HepG2 (cell line): ENCODE results near the gene ARMH1. TPM values are rescaled to one million over a fixed set of nuclear protein-coding genes. Genes with fewer than 3 reads are reported as not detected.
A peak's percentile ranks its signal among the peaks of the same experiment; 100 is the strongest.

Experiments used
- BORCS8-MEF2B ChIP-seq: sonication (generic); formaldehyde crosslinking; IDR thresholded peaks from 2 replicates; pipeline ENCODE4 v1.8.0; 2022; ENCODE audit warnings: mild to moderate bottlenecking, missing genetic modification reagents
- EEA1 ChIP-seq: sonication (generic); formaldehyde crosslinking; IDR thresholded peaks from 2 replicates; pipeline ENCODE4 v1.5.1; 2020; ENCODE audit warnings: mild to moderate bottlenecking, missing genetic modification reagents, borderline replicate concordance
- HNF4A ChIP-seq: sonication (generic); formaldehyde crosslinking; IDR thresholded peaks from 2 replicates; pipeline ENCODE4 v1.4.0; 2020; ENCODE audit warnings: missing genetic modification reagents
- NFE2L1 ChIP-seq: sonication (generic); formaldehyde crosslinking; IDR thresholded peaks from 2 replicates; pipeline ENCODE4 v1.4.0; 2020; ENCODE audit warnings: missing genetic modification reagents, mild to moderate bottlenecking, borderline replicate concordance
- PITX1 ChIP-seq: sonication (generic); formaldehyde crosslinking; IDR thresholded peaks from 2 replicates; pipeline ENCODE4 v1.5.1; 2020; ENCODE audit warnings: mild to moderate bottlenecking, missing genetic modification reagents
- SAP130 ChIP-seq: IDR thresholded peaks from 2 replicates; pipeline ENCODE4 v1.6.1; 2016; ENCODE audit warnings: low read depth
- TARDBP ChIP-seq: sonication (generic); formaldehyde crosslinking; IDR thresholded peaks from 2 replicates; pipeline ENCODE4 v1.8.0; 2022; ENCODE audit warnings: mild to moderate bottlenecking, missing genetic modification reagents
- ZFX ChIP-seq: sonication (generic); formaldehyde crosslinking; IDR thresholded peaks from 2 replicates; pipeline ENCODE4 v1.4.0; 2020; ENCODE audit warnings: mild to moderate bottlenecking, low read depth, missing genetic modification reagents, moderate library complexity
- ZMYM3 ChIP-seq: sonication (generic); formaldehyde crosslinking; IDR thresholded peaks from 2 replicates; pipeline ENCODE4 v1.5.1; 2020; ENCODE audit warnings: mild to moderate bottlenecking, missing genetic modification reagents
- ZNF33A ChIP-seq: sonication (generic); formaldehyde crosslinking; IDR thresholded peaks from 2 replicates; pipeline ENCODE4 v1.5.1; 2020; ENCODE audit warnings: missing genetic modification reagents, mild to moderate bottlenecking, moderate library complexity, borderline replicate concordance
- ZNF549 ChIP-seq: sonication (generic); formaldehyde crosslinking; IDR thresholded peaks from 2 replicates; pipeline ENCODE4 v1.5.0; 2020; ENCODE audit warnings: missing genetic modification reagents
- polyA plus RNA-seq, 8 experiments: library from polyadenylated mRNA; depleted of rRNA in 3 of 8; stranded (reverse) in 7 of 8; unstranded in 1 of 8; fragments of >200 nt; fragmentation: Illumina TruSeq in 4 of 8; extraction: Trizol in 4 of 8; gene quantifications; 2 replicates each; pipeline versions ENCODE4 v1.2.1 to v1.2.3, GENCODE V29; 2011 to 2016; ENCODE audit warnings: low read depth in 4 of 8, missing spikeins in 1 of 8, mixed read lengths in 1 of 8; ENCODE audit not compliant: insufficient read depth in 1 of 8
- total RNA-seq, 5 experiments: library from RNA; depleted of rRNA; stranded (reverse); fragments of >200 nt; fragmentation: Illumina TruSeq; extraction: Trizol; gene quantifications; 2 replicates each; pipeline ENCODE4 v1.2.3, GENCODE V29; 2016; ENCODE audit warnings: low read depth in 1 of 5
- TF ChIP-seq, protein P1 (sequence below): sonication (generic); formaldehyde crosslinking; IDR thresholded peaks from 2 replicates; pipeline ENCODE4 v1.8.1; 2022; ENCODE audit warnings: low read depth, mild to moderate bottlenecking, missing genetic modification reagents
- TF ChIP-seq, protein P2 (sequence below): sonication (generic); formaldehyde crosslinking; IDR thresholded peaks from 2 replicates; pipeline ENCODE4 v1.9.0; 2021; ENCODE audit warnings: missing genetic modification reagents, mild to moderate bottlenecking, borderline replicate concordance
- TF ChIP-seq, protein P3 (sequence below): sonication (generic); formaldehyde crosslinking; IDR thresholded peaks from 2 replicates; pipeline ENCODE4 v1.4.0; 2020; ENCODE audit warnings: low read depth, mild to moderate bottlenecking, missing genetic modification reagents
- TF ChIP-seq, protein P4 (sequence below): sonication (generic); formaldehyde crosslinking; IDR thresholded peaks from 2 replicates; pipeline ENCODE4 v1.4.0; 2020; ENCODE audit warnings: missing genetic modification reagents, borderline replicate concordance
- TF ChIP-seq, protein P5 (sequence below), 2 experiments: sonication (generic) in 1 of 2; formaldehyde crosslinking in 1 of 2; IDR thresholded peaks; 2 replicates each; pipeline versions ENCODE4 v1.6.1 to v1.9.0; 2014 to 2022; ENCODE audit warnings: antibody characterized with exemption in 1 of 2, borderline replicate concordance in 1 of 2, inconsistent platforms in 1 of 2, low read depth in 1 of 2, missing genetic modification reagents in 1 of 2

ARMH1 gene
- total and polyA plus RNA-seq, 2 of the 13 experiments (the other 11 are each of a cell fraction or from before 2014, with no cell fraction given), result 0.69 TPM; not detected in 1

DNA sequence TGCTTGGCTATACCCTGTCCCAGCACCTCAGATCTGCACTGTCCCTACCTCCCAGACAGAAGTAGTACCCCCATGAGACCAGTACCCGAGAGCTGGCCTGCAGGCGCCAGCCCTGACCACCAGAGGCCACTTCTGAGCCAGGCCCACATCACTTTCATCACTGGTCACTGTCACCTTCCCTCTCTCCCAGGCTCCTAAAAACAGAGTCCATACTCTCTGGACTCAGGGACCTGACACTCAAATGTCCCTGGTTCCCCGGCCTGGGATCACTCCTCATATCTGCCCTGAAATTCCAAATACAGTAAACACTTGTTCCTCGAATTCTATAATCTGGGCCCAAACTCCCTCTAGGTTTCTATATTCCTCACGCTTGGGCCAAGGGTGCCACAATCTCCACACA is 18.9 kb upstream of the ARMH1 start (continued):
- TF ChIP-seq, protein P1, sequence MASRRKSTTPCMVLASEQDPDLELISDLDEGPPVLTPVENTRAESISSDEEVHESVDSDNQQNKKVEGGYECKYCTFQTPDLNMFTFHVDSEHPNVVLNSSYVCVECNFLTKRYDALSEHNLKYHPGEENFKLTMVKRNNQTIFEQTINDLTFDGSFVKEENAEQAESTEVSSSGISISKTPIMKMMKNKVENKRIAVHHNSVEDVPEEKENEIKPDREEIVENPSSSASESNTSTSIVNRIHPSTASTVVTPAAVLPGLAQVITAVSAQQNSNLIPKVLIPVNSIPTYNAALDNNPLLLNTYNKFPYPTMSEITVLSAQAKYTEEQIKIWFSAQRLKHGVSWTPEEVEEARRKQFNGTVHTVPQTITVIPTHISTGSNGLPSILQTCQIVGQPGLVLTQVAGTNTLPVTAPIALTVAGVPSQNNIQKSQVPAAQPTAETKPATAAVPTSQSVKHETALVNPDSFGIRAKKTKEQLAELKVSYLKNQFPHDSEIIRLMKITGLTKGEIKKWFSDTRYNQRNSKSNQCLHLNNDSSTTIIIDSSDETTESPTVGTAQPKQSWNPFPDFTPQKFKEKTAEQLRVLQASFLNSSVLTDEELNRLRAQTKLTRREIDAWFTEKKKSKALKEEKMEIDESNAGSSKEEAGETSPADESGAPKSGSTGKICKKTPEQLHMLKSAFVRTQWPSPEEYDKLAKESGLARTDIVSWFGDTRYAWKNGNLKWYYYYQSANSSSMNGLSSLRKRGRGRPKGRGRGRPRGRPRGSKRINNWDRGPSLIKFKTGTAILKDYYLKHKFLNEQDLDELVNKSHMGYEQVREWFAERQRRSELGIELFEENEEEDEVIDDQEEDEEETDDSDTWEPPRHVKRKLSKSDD, result no peak
- TF ChIP-seq, protein P2, sequence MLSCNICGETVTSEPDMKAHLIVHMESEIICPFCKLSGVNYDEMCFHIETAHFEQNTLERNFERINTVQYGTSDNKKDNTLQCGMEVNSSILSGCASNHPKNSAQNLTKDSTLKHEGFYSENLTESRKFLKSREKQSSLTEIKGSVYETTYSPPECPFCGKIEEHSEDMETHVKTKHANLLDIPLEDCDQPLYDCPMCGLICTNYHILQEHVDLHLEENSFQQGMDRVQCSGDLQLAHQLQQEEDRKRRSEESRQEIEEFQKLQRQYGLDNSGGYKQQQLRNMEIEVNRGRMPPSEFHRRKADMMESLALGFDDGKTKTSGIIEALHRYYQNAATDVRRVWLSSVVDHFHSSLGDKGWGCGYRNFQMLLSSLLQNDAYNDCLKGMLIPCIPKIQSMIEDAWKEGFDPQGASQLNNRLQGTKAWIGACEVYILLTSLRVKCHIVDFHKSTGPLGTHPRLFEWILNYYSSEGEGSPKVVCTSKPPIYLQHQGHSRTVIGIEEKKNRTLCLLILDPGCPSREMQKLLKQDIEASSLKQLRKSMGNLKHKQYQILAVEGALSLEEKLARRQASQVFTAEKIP (CRISPR knock-in tag), result no peak
- TF ChIP-seq ZNF33A (CRISPR knock-in tag) (no peak), NFE2L1 (CRISPR knock-in tag) (no peak), PITX1 (no peak; the same call in 1 of the 2 replicates), SAP130 (CRISPR knock-in tag) (peak; percentile 21; the same call in 1 of the 2 replicates), EEA1 (no peak), ZFX (peak; percentile 50; the same call in 1 of the 2 replicates), HNF4A (CRISPR knock-in tag) (0 out of 2 replicates have a peak, but pooled peaks have one; percentile 12), TARDBP (CRISPR knock-in tag) (peak; percentile 50; the same call in 1 of the 2 replicates), ZMYM3 (no peak), BORCS8-MEF2B (CRISPR knock-in tag) (0 out of 2 replicates have a peak, but pooled peaks have one; percentile 27), ZNF549 (no peak)
- TF ChIP-seq, protein P3, sequence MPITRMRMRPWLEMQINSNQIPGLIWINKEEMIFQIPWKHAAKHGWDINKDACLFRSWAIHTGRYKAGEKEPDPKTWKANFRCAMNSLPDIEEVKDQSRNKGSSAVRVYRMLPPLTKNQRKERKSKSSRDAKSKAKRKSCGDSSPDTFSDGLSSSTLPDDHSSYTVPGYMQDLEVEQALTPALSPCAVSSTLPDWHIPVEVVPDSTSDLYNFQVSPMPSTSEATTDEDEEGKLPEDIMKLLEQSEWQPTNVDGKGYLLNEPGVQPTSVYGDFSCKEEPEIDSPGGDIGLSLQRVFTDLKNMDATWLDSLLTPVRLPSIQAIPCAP, result no peak
- TF ChIP-seq, protein P4, sequence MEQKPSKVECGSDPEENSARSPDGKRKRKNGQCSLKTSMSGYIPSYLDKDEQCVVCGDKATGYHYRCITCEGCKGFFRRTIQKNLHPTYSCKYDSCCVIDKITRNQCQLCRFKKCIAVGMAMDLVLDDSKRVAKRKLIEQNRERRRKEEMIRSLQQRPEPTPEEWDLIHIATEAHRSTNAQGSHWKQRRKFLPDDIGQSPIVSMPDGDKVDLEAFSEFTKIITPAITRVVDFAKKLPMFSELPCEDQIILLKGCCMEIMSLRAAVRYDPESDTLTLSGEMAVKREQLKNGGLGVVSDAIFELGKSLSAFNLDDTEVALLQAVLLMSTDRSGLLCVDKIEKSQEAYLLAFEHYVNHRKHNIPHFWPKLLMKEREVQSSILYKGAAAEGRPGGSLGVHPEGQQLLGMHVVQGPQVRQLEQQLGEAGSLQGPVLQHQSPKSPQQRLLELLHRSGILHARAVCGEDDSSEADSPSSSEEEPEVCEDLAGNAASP (CRISPR knock-in tag), result 0 out of 2 replicates have a peak, but pooled peaks have one; percentile 10
- TF ChIP-seq, protein P5, sequence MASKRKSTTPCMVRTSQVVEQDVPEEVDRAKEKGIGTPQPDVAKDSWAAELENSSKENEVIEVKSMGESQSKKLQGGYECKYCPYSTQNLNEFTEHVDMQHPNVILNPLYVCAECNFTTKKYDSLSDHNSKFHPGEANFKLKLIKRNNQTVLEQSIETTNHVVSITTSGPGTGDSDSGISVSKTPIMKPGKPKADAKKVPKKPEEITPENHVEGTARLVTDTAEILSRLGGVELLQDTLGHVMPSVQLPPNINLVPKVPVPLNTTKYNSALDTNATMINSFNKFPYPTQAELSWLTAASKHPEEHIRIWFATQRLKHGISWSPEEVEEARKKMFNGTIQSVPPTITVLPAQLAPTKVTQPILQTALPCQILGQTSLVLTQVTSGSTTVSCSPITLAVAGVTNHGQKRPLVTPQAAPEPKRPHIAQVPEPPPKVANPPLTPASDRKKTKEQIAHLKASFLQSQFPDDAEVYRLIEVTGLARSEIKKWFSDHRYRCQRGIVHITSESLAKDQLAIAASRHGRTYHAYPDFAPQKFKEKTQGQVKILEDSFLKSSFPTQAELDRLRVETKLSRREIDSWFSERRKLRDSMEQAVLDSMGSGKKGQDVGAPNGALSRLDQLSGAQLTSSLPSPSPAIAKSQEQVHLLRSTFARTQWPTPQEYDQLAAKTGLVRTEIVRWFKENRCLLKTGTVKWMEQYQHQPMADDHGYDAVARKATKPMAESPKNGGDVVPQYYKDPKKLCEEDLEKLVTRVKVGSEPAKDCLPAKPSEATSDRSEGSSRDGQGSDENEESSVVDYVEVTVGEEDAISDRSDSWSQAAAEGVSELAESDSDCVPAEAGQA (IDR thresholded peaks at IDR 0.05; ENCODE audit: low read depth), result no peak
- TF ChIP-seq, protein P5 (CRISPR knock-in tag; IDR thresholded peaks at IDR 0.05; ENCODE audit: borderline replicate concordance), result no peak
